Activated gamma-delta T cell treated with anti-CD3 and anti-CD28 coated beads, Interleukin-2, amount 50 U/mL, for 16 hours (primary cell): ENCODE results near the gene B3GLCT.
"Not testable (repeated sequence)": the region's sequence is repeated elsewhere in the genome, so short reads cannot be mapped to it uniquely, and the experiment has no call there.

ENCODE experiments used
- DNase-seq: peaks from one replicate; pipeline ENCODE4 v3.0.0-alpha.2; 2020; ENCODE audit warnings: low read depth

The B3GLCT gene

DNA sequence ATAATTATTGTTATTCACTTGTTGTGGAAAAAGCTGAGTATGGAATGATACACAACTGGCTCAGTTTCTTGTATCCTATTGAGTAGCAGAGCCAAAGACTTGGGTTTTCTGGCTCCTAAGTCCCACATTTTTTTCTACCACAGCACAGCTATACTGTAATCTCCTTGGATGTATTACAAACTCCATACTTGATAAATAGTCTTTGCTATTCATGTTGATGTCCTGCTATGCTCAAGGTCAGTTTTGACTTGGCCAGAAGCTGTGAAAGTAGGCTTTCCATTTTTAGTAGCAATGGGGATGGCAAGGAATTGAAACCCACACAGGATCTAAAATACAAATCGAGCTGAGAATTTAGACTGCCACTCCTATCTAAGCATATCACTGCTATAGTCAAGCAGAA lies 79.1 kb downstream of the B3GLCT start:
- DNase-seq: no peak

DNA sequence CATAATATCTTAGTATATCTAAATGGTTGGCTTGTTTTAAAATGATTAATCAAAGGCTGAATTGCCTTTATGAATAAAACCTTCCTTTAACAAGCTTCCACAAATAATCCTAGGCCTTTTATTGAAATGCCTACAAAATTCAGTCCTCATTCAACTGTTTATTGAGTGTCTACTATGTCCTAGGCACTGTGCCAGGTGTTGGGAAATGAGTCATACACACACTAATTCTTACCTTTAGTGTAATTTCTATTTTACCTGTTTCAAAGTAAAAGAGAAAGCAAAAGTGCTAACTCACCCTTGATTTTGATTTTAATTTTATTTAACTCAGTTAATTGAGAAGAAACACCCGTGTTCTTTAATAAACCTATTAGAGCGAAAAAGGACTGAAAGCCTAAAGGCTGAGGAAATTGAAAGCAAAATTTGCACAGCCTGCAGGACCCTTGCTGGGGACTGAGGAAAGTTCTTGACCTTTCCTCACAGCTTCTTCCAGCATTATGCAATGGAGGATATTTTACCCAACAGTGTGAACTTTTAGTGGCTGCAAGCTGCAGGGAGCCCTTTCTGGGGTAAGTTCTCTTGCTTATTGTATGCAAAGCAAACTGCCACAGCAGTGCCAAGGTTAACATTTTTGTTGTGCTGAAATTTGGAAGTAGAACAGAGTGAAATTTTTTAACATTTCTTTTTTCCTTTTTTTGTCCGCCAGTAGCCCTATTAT lies 83.1 kb downstream of the B3GLCT start:
- DNase-seq: no peak

GRCh38 chr13:31286930-31287329 lies 87.2 kb downstream of the B3GLCT start:
- no peak for DNase-seq

GRCh38 chr13:31301119-31301518 lies 101.3 kb downstream of the B3GLCT start:
- no peak for DNase-seq

DNA sequence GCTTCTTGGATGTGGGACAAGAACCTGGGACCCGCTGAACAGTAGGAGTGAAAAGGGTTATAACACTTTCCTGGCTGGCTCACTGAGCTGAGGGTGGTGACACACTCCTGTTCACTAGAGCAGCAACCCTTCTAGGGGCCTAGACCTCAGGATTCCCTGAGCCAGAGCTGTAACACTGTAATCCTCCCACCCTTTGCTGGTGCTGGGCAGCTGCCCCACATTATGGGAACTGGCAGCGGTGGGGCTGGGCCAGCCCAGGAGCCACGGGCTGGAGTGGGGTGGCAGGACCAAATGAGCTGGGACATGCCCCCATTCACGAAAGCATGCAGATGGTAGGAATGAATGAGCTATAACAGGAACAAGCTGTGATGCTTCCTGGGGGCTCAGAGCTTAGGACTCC lies 110.6 kb downstream of the B3GLCT start:
- no peak for DNase-seq

DNA sequence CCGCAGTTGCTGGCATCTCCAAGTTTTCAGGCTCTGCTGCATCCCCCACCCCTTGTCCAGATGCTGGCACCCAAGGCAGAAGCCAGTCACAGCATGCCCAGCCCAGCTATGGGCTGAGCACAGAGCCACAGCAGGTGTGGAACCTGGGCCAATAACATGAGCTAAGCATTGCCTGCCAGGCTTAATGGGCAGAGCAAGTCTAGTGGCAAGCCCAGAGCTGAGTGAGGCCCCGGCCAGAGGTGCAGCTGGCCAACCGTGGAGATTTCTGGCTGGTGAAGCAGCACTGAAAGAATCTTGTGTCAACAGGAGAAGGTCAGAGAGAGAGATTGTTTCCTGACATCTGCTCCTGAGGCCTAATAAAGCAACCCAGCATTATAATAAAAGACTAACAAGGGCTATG lies 111.0 kb downstream of the B3GLCT start:
- DNase-seq: no peak

- DNase-seq: no peak
These were observed 112.1 kb downstream of the B3GLCT start for GRCh38 chr13:31311921-31312320.

DNA sequence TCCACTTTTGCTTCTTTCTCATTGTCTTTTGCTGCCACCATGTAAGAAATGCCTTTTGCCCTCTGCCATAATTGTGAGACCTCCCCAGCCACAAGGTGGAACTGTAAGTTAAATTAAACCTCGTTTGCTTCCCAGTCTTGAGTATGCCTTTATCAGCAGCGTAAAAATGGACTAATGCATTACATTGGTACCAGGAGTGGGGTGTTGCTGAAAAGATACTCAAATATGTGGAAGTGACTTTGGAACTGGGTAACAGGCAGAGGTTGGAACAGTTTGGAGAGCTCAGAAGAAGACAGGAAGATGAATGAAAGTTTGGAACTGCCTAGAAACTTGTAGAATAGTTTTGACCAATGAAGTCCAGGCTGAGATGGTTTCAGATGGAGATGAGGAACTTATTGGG lies 115.2 kb downstream of the B3GLCT start:
- no peak for DNase-seq

- no peak for DNase-seq
These were observed 121.2 kb downstream of the B3GLCT start for GRCh38 chr13:31320946-31321345.

DNA sequence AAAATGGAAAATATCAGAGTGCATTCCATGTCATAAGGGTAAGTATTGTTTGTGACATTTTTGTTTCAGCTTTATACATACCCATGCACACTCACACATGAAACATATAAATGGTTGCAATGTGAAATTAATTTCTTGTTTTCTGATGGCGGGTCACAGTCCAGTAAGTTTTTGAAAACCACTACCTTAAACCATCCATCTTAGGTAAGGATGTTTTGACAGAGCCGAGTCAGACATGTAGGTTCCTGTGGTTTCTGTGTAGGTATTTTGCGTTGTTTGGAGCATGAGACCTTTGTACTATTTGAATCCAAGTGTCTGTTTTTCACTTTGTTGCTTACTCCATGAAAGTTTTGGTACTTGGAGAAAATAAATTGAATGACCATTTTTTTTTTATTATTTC lies 121.7 kb downstream of the B3GLCT start:
- no peak for DNase-seq

DNA sequence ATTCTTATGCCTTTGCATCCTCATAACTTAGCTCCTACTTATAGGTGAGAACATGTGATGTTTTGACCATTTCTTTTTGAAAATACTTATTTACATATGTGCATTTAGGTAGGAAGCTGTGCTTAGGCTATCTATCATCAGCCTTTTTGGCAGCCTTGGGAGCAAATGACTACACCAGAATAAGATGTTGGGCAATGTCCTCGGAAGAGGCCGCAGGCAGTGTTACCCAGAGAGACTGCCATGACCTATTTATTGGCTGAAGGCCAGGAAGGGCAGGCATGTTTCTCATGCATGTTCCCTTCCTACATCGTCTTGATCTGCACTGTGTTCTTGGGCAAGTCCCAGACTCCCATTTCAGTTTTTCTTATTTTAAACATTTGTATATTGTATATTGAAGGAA lies 122.3 kb downstream of the B3GLCT start:
- no peak for DNase-seq

GRCh38 chr13:31322702-31323405 lies 123.1 kb downstream of the B3GLCT start:
- no peak for DNase-seq

DNA sequence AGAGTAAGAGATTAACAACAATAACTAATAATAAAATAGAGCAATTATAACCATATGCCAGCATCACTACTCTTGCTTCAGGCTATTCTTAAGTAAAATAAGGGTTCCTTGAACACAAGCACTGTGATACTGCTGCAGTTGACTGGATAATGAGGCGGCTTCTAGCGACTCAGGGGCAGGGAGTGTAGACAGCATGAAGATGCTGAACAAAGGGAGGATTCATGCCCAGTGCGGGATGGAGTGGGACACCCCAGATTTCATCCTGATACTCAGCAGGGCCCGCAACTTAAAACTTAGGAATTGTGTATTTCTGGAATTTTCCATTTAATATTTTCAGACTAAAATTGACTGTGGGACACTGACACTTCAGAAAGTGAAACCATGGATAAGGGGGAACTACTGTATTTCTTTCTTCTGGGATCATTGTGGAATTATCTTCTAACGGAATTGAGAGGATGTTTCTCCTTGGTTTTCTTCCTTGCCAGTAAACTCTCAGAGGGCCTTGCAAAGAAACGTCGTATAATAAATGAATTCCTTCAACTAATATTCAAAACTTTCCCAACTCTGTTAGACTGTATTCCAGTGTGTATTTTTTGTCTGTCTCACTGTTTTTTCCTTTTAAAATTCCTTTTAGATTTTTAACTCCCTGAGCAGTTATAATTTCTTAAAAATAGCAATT lies 127.5 kb downstream of the B3GLCT start:
- no peak for DNase-seq

DNA sequence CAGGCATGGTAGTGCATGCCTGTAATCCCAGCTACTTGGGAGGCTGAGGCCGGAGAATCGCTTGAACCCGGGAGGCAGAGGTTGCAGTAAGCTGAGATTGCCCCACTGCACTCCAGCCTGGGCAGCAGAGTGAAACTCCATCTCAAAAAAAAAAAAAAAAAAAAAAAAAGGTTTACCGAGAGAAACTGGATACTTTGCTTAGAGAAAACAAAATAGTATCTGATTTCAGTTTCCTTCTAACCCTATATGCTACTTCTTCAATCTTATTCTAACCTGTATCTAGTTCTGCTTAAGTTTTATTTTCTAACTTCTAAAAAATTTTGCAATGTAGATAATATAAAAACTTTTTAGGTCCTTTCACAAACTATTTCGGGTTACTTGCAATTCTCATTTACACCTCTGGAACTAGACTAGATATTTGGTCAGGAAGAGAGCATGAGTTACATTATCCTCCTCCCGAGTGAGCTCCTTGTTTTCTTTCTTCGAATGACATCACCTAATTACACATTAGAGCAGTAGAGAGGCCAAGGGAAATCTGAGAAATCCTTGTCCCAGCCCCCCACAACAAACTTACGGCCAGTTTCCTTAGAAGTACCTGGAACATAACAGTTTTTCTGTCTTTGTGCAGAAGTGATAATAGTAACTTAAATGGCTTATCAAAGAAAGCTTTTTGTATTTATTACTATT lies 128.9 kb downstream of the B3GLCT start:
- DNase-seq: no peak

DNA sequence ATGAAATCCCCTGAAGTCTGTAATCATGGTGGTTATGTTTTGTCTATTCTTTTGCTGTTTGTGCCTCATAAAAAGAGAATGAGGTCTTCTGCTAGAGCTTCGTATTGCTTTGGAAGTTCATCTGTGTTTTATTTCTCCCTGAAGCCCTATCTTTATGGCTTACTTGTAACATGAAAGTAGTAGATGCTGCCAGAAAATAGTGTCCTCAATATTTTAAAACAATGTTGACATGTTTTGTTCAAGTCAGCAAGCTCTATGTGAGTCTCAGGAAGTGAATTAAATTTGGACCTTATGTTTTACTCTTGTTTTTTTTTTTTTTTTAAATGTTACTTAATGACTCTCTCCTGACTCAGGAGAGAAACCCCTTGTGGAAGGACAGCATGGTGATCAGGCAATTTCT lies 130.5 kb downstream of the B3GLCT start:
- no peak for DNase-seq

- DNase-seq: no peak
These were observed 131.3 kb downstream of the B3GLCT start for GRCh38 chr13:31331068-31331467.

DNA sequence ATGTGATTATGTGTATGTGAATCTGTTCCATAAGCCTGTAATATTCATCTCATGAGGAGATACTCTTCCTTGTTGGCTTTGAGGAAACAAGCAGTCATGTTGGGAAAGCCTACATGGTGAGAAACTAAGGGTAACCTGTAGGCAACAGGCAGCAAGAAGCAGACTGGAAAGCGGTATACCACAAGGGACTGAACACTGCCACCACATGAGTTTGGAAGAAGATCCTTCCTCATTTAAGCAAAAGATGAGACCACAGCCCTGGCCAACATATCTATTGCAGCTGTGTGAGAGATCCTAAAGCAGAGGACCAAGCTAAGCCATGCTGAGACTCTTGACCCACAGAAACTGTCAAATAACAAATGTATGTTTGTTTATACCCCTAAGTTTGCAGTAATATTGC lies 134.8 kb downstream of the B3GLCT start:
- no peak for DNase-seq

- no peak for DNase-seq
These were observed 135.3 kb downstream of the B3GLCT start for GRCh38 chr13:31334994-31335557.

- not testable (repeated sequence) for DNase-seq
These were observed 139.8 kb downstream of the B3GLCT start for GRCh38 chr13:31339616-31340015.

GRCh38 chr13:31340848-31341247 lies 141.1 kb downstream of the B3GLCT start:
- DNase-seq: not testable (repeated sequence)

- DNase-seq: no peak
These were observed 147.1 kb downstream of the B3GLCT start for GRCh38 chr13:31346891-31347290.

DNA sequence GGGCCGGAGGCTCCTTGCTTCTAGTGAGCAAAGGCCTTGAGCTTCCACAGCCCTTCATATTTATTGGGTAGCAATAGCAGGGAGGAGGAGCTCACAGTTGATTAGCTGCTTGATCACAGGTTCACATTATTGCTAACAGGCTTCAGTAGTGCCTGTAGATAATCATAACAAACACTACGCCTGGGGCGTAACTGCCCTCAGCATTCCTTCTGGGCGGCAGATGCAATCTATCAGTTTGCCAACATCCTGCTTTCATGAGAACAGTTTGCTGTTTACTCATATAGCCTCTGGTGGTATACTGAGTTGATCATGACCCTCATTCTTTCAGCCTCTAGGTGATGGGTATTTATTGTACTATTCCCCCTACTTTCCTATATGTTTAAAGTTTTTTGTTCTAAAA lies 149.4 kb downstream of the B3GLCT start:
- DNase-seq: no peak
